CD1c-positive myeloid dendritic cell (primary cell): ENCODE results near the gene TRABD2B.

Experiments used
- DNase-seq: peaks from one replicate; pipeline ENCODE4 v3.0.0-alpha.2; 2016; ENCODE audit errors: extremely low spot score

Gene TRABD2B

DNA sequence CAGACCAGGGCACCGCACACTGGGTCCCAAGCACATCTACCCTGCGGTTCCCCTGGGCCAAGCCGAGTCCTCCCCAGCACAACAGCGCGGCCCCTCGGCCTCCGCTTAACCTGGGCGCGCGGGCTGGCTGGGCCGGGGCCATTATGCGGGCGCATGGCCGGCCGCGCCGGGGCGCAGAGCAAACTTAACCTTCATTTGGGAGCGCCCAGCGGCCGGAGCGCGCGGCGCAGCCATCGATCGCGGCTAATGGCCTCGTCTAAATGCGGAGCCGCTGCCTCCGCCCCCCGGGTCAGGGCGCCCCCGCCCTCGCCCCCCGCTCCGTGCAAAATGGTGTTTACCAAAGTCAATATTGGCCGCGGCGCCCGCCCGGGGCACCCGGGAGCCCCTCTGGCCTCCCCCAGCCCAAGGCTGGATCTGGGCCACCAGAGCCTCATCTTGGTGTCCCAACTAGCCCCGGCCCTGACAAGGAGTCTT, 272.1 kb downstream of the TRABD2B start:
- no peak for DNase-seq

- DNase-seq = no peak
Observed at GRCh38 chr1:47724432-47724999, 272.7 kb downstream of the TRABD2B start.

GRCh38 chr1:47722909-47723580, 274.1 kb downstream of the TRABD2B start:
- no peak for DNase-seq

GRCh38 chr1:47722101-47722500, 275.1 kb downstream of the TRABD2B start:
- DNase-seq = no peak

DNA sequence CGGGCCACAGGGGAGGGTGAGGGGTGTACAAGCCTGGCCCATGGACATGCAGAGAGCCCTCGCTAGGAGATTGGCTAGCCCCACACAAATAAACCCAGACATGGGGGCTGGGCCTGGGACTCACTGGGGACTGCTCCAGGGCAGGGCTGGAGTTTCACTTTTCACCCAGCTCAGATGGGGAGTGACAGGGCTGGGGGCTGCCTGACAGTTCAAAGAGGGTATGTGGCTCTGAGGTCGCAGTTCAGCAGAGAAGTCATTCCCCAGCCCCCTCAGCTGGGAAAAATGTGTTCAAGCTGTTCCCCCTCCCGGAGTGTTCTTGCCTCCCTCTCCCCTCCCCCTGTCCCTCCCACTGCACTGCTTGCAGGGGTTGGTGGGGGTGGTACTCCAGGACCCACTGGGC, 277.1 kb downstream of the TRABD2B start:
- DNase-seq = no peak

DNA sequence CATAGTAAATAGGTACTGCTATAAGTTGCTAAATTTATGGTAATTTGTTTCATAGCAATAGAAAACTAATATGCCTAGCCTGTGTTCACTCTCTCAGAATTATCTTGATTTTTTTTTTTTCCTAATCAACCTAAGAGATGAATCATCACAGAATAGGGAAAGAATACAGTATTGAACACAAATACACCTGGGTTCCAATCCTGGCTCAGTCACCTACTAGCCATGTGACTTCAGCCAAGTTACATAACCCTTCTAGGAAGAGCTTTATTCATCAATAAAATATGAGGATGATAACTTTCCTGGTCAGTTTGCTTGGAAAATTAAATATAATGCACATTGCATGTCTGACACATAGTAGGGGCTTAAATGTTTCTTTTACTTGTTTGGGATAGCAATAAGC, 279.8 kb downstream of the TRABD2B start:
- DNase-seq = no peak

- no peak for DNase-seq
Observed at GRCh38 chr1:47713975-47714767, 283.0 kb downstream of the TRABD2B start.

DNA sequence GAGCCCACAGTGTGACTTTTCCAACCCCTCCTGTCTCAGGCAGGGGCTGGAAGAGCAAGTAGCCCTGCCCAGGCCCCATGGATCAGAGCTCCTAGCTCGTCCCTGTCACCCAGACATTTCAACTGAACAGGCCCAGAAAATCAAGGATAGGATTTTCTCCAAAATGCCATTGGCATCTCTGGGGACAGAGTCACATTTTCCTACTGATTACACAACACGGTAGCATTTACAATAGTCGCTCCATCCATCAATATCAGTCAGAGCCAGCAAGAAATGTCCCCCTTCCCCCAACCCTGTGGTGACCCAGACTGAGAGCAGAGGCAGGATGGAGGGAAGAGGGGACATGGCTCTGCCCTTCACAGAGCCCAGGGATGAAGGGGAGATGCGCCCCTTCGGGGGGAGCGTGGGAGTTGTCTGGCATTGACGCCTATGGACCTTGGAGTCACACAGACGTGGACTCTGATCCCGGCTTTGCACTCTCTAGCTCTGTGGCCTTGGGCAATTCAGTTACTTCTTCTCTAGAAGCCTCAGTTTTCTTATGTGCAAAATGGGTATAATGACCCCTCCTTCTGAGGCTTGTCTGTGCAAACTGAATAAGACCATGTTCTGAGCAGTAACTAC, 283.7 kb downstream of the TRABD2B start:
- DNase-seq = no peak

DNA sequence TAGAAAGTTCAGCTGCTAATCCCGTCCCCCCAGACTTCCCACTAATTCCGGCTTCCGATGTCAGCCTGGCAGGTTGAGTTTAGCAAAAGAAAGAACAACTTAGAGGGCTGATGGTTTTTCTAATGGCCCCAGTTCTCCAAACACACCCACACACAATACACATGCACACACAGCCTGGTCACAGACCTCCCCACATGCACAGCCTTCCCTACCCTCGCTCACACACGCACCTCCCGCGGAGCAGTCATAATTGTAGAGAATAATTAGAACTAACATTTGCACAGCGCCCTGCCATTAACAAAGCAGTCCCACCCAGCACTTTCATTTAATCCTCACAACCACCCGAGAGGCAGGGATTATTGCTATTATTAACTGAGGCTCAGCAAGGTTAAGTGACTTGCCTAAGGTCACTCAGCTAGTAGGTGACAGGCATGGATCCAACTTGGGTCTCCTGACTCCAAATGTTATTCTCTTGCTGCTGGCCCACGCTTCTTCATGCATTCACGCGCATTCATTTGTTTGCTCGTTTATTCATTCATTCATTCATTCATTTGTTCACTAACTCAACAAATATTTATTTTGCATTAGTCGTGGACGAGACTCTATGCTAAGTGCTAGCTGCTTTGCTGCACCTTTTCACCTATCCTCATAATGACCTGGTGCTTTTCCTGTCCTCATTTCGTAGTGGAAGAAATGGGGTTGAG, 284.4 kb downstream of the TRABD2B start:
- no peak for DNase-seq

DNA sequence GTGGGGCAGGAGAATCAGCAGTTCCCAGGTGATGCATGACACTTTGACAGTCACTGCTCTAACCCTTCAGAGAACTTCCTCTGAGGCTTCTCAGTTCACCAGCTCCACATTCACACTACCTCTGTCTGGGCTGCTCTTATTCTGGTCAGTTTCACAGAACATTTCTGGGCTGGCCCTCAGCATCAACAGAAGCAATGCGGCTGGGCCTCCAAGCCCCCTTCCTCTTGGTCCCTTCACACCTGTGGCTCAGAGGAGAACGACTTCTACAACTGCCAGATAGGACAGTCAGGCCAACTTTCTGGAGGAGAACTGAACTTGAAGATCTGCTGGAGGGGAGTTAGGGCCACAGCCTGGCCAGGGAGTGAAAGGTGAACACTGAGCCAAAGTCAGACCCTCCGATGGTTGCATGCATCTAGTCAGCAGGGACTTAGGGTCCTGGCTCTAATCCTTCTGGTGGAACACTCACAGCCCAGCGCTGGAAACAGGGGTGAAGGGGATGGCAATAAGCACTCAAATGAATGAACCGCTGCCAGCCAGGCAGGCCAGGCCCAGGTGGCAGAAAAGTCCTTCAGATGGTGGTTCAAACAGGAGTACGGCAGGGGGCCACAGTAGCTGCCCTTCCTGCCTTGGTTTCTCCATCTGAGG, 285.2 kb downstream of the TRABD2B start:
- no peak for DNase-seq

DNA sequence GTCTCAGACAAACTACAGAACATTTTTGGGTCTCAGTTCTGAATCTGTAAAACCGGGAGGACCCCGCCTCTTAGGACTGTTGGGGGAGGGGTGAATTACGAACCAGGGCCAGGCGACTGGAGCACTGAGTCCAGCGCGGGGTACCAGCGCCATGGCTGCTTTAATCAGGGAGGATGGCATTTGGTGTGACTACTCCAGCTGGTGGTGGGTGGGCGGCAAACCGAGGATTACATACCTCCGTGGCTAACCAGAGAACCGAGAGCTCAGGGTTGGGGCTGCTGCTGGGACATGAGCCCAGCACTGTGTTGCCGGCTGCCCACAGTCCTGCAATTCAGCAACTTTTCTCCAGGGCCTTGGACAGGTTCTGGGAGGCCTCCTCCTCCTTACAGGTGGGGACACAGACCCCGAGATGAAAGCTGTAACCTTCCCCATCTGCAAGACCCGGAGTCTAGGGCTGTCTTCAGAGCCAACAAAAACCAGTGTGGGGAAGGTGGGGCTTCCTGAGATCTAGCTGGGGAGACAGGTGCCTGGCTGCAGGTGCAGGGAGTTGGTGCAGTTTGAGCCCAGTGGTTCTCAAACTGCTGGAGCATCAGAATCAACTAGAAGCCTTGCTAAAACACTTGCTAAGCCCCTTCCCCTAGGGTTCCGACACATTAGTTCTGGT, 285.9 kb downstream of the TRABD2B start:
- no peak for DNase-seq
